Measurements from ENCODE around the gene RFX8.

The RFX8 gene

GRCh38 chr2:101474731-101475384 is at the start of gene RFX8:
RFX8 (minus strand) TSS chr2:101475112; CDS start chr2:101466848, 8,264 bp downstream.
- Histone ChIP-seq H3F3A (ENCODE audit: insufficient read depth) (no peaks in the 10 kb centered on the region), H3K9me2 (replicated peaks; ENCODE audit: insufficient read depth, low read length) (no peaks in the 10 kb centered on the region), H3K4me3 (ENCODE audit: insufficient read depth, low read length, poor library complexity, severe bottlenecking) (no peak within 1 kb of the TSS), H4K20me1 (ENCODE audit: low read depth, low read length) (no peaks in the 10 kb centered on the region), H3K9ac (ENCODE audit: low read length) (no peak within 1 kb of the TSS), H3K79me2 (ENCODE audit: insufficient read depth, low read length) (no peaks in the 10 kb centered on the region), H2AFZ (ENCODE audit: low read depth, low read length, severe bottlenecking) (no peak within 1 kb of the TSS), H3K27ac (ENCODE audit: low read depth, low read length) (no peak within 1 kb of the TSS), H3K36me3 (ENCODE audit: low read length) (no peaks in the 10 kb centered on the region), H3K27me3 (ENCODE audit: low read length) (no peaks in the 10 kb centered on the region), H3K9me3 (ENCODE audit: insufficient read depth, low read length) (no peaks in the 10 kb centered on the region), H3K4me2 (ENCODE audit: low read depth, low read length, poor library complexity, severe bottlenecking) (no peak within 1 kb of the TSS)
- TF ChIP-seq EZH2phosphoT487 (conservative IDR thresholded peaks at IDR 0.05; ENCODE audit: low read length): no peak
- TF ChIP-seq, protein P1, sequence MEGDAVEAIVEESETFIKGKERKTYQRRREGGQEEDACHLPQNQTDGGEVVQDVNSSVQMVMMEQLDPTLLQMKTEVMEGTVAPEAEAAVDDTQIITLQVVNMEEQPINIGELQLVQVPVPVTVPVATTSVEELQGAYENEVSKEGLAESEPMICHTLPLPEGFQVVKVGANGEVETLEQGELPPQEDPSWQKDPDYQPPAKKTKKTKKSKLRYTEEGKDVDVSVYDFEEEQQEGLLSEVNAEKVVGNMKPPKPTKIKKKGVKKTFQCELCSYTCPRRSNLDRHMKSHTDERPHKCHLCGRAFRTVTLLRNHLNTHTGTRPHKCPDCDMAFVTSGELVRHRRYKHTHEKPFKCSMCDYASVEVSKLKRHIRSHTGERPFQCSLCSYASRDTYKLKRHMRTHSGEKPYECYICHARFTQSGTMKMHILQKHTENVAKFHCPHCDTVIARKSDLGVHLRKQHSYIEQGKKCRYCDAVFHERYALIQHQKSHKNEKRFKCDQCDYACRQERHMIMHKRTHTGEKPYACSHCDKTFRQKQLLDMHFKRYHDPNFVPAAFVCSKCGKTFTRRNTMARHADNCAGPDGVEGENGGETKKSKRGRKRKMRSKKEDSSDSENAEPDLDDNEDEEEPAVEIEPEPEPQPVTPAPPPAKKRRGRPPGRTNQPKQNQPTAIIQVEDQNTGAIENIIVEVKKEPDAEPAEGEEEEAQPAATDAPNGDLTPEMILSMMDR (IDR thresholded peaks at IDR 0.05; ENCODE audit: insufficient read depth, low read length, poor library complexity, severe bottlenecking): no peak

GRCh38 chr2:101521487-101521886 is 46.6 kb upstream of the RFX8 start:
- H3K4me2 ChIP-seq (ENCODE audit: low read depth, low read length, poor library complexity, severe bottlenecking): no peak overlapping the region
- no peak overlapping the region for H3K27ac ChIP-seq (ENCODE audit: low read depth, low read length)
- H2AFZ ChIP-seq (ENCODE audit: low read depth, low read length, severe bottlenecking): no peak overlapping the region
- no peaks in the 10 kb centered on the region for H3K79me2 ChIP-seq (ENCODE audit: insufficient read depth, low read length)
- TF ChIP-seq, protein P1 (IDR thresholded peaks at IDR 0.05; ENCODE audit: insufficient read depth, low read length, poor library complexity, severe bottlenecking): no peak
- no peak for TF ChIP-seq EZH2phosphoT487 (conservative IDR thresholded peaks at IDR 0.05; ENCODE audit: low read length)
- H3K36me3 ChIP-seq (ENCODE audit: low read length): no peaks in the 10 kb centered on the region
- H3K9ac ChIP-seq (ENCODE audit: low read length): no peak overlapping the region
- H4K20me1 ChIP-seq (ENCODE audit: low read depth, low read length): no peaks in the 10 kb centered on the region
- no peaks in the 10 kb centered on the region for H3K9me2 ChIP-seq (replicated peaks; ENCODE audit: insufficient read depth, low read length)
- H3F3A ChIP-seq (ENCODE audit: insufficient read depth): no peaks in the 10 kb centered on the region
- H3K27me3 ChIP-seq (ENCODE audit: low read length): no peaks in the 10 kb centered on the region
- no peak overlapping the region for H3K4me3 ChIP-seq (ENCODE audit: insufficient read depth, low read length, poor library complexity, severe bottlenecking)
- no peaks in the 10 kb centered on the region for H3K9me3 ChIP-seq (ENCODE audit: insufficient read depth, low read length)

DNA sequence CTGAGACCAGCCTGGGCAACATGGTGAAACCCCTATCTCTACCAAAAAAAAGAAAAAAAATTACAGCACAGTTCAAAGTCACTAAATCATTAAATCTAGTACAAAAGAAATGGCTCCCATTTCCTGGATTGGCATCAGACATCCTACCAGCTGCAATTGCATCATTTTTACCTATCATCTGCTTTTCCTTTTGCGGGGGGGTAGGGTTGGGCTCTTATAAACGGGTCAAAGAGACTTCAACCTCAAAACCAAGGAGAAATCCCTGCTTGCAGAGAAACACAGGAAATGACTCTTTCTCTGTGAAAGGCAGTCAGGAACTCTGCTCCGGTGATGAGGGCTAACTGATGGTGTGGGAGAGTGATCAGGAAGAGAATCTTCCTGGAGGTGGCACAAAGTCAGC is 45.3 kb upstream of the RFX8 start:
- H3K9ac ChIP-seq (ENCODE audit: low read length): no peak overlapping the region
- no peak overlapping the region for H3K4me2 ChIP-seq (ENCODE audit: low read depth, low read length, poor library complexity, severe bottlenecking)
- H3K9me3 ChIP-seq (ENCODE audit: insufficient read depth, low read length): no peaks in the 10 kb centered on the region
- no peak overlapping the region for H2AFZ ChIP-seq (ENCODE audit: low read depth, low read length, severe bottlenecking)
- no peaks in the 10 kb centered on the region for H3F3A ChIP-seq (ENCODE audit: insufficient read depth)
- H3K27ac ChIP-seq (ENCODE audit: low read depth, low read length): no peak overlapping the region
- TF ChIP-seq, protein P1 (IDR thresholded peaks at IDR 0.05; ENCODE audit: insufficient read depth, low read length, poor library complexity, severe bottlenecking): no peak
- no peak for TF ChIP-seq EZH2phosphoT487 (conservative IDR thresholded peaks at IDR 0.05; ENCODE audit: low read length)
- no peak overlapping the region for H3K4me3 ChIP-seq (ENCODE audit: insufficient read depth, low read length, poor library complexity, severe bottlenecking)
- H3K9me2 ChIP-seq (replicated peaks; ENCODE audit: insufficient read depth, low read length): no peaks in the 10 kb centered on the region
- no peaks in the 10 kb centered on the region for H3K79me2 ChIP-seq (ENCODE audit: insufficient read depth, low read length)
- no peaks in the 10 kb centered on the region for H4K20me1 ChIP-seq (ENCODE audit: low read depth, low read length)
- H3K36me3 ChIP-seq (ENCODE audit: low read length): no peaks in the 10 kb centered on the region
- H3K27me3 ChIP-seq (ENCODE audit: low read length): no peaks in the 10 kb centered on the region

Measured in SU-DHL-6 (cell line).